H9 (cell line): ENCODE results near the gene REXO4. TPM values are rescaled to one million over a fixed set of nuclear protein-coding genes. Genes with fewer than 3 reads are reported as not detected.

Experiments used
- DNase-seq: peaks from one replicate; pipeline ENCODE4 v3.0.0-alpha.2; 2017
- H2AFZ ChIP-seq: one replicate; pipeline ENCODE4 v1.6.1; 2013; ENCODE audit warnings: mild to moderate bottlenecking, low read length, control low read depth, moderate library complexity
- H2AK5ac ChIP-seq: 2 replicates; pipeline ENCODE4 v1.6.1; 2013; ENCODE audit warnings: low read length, control low read depth, mixed read lengths; ENCODE audit not compliant: insufficient read length
- H2BK120ac ChIP-seq: one replicate; pipeline ENCODE4 v1.6.1; 2013; ENCODE audit warnings: low read depth, mild to moderate bottlenecking, low read length, control low read depth, inconsistent platforms; ENCODE audit not compliant: poor library complexity, severe bottlenecking
- H2BK12ac ChIP-seq: 2 replicates; pipeline ENCODE4 v1.6.1; 2013; ENCODE audit warnings: low read length, control low read depth, mixed read lengths, low read depth; ENCODE audit not compliant: insufficient read length
- H2BK15ac ChIP-seq: 2 replicates; pipeline ENCODE4 v1.6.1; 2013; ENCODE audit warnings: low read depth, low read length, control low read depth
- H2BK20ac ChIP-seq: one replicate; pipeline ENCODE4 v1.6.1; 2013; ENCODE audit warnings: low read depth, mild to moderate bottlenecking, low read length, control low read depth, inconsistent platforms; ENCODE audit not compliant: poor library complexity, severe bottlenecking
- H2BK5ac ChIP-seq: 2 replicates; pipeline ENCODE4 v1.6.1; 2013; ENCODE audit warnings: low read length, control low read depth, mixed read lengths; ENCODE audit not compliant: insufficient read length
- H3K14ac ChIP-seq: 2 replicates; pipeline ENCODE4 v1.6.1; 2013; ENCODE audit warnings: low read length, control low read depth; ENCODE audit not compliant: insufficient read depth
- H3K18ac ChIP-seq: 2 replicates; pipeline ENCODE4 v1.6.1; 2013; ENCODE audit warnings: low read depth, mild to moderate bottlenecking, mixed read lengths, low read length, control low read depth; ENCODE audit not compliant: insufficient read length
- H3K23ac ChIP-seq: 2 replicates; pipeline ENCODE4 v1.6.1; 2013; ENCODE audit warnings: low read length, control low read depth, mixed read lengths, low read depth; ENCODE audit not compliant: insufficient read length
- H3K23me2 ChIP-seq: 2 replicates; pipeline ENCODE4 v1.6.1; 2013; ENCODE audit warnings: low read depth, mild to moderate bottlenecking, mixed read lengths, low read length, control low read depth; ENCODE audit not compliant: insufficient read length, poor library complexity, severe bottlenecking
- H3K27ac ChIP-seq: 2 replicates; pipeline ENCODE4 v1.5.1; 2013; ENCODE audit warnings: low read length, control low read depth, mixed read lengths, low read depth; ENCODE audit not compliant: insufficient read length
- H3K27me3 ChIP-seq: 2 replicates; pipeline ENCODE4 v1.6.1; 2013; ENCODE audit warnings: low read length, control low read depth, inconsistent platforms; ENCODE audit not compliant: insufficient read depth
- H3K4ac ChIP-seq: 2 replicates; pipeline ENCODE4 v1.6.1; 2013; ENCODE audit warnings: low read depth, mild to moderate bottlenecking, control low read depth, inconsistent platforms, low read length, moderate library complexity
- H3K4me1 ChIP-seq: 2 replicates; pipeline ENCODE4 v1.6.1; 2013; ENCODE audit warnings: low read length, control low read depth, inconsistent platforms; ENCODE audit not compliant: insufficient read depth
- H3K4me2 ChIP-seq: 2 replicates; pipeline ENCODE4 v1.6.1; 2013; ENCODE audit warnings: low read length, control low read depth, mixed read lengths; ENCODE audit not compliant: insufficient read length, insufficient read depth
- H3K56ac ChIP-seq: 2 replicates; pipeline ENCODE4 v1.6.1; 2013; ENCODE audit warnings: low read depth, mild to moderate bottlenecking, mixed read lengths, low read length, control low read depth; ENCODE audit not compliant: insufficient read length
- H3K79me1 ChIP-seq: 2 replicates; pipeline ENCODE4 v1.6.1; 2013; ENCODE audit warnings: low read depth, mild to moderate bottlenecking, moderate library complexity, low read length, control low read depth, inconsistent platforms; ENCODE audit not compliant: insufficient read depth, poor library complexity, severe bottlenecking
- H3K79me2 ChIP-seq: 2 replicates; pipeline ENCODE4 v1.6.1; 2013; ENCODE audit warnings: low read length, control low read depth, inconsistent platforms; ENCODE audit not compliant: insufficient read depth
- H3K9ac ChIP-seq: 2 replicates; pipeline ENCODE4 v1.6.1; 2013; ENCODE audit warnings: low read length, control low read depth, mixed read lengths; ENCODE audit not compliant: insufficient read length; ENCODE audit errors: extremely low read depth
- H3K9me3 ChIP-seq: one replicate; pipeline ENCODE4 v1.6.1; 2013; ENCODE audit warnings: low read depth, low read length, inconsistent platforms; ENCODE audit not compliant: control insufficient read depth
- H3T11ph ChIP-seq: one replicate; pipeline ENCODE4 v1.6.1; 2013; ENCODE audit warnings: mild to moderate bottlenecking, low read length, control low read depth, inconsistent platforms
- H4K20me1 ChIP-seq: one replicate; pipeline ENCODE4 v1.6.1; 2013; ENCODE audit not compliant: control insufficient read depth, insufficient read length, insufficient read depth
- H4K5ac ChIP-seq: 2 replicates; pipeline ENCODE4 v1.6.1; 2013; ENCODE audit warnings: low read depth, mild to moderate bottlenecking, mixed read lengths, low read length, control low read depth; ENCODE audit not compliant: insufficient read length
- H4K8ac ChIP-seq: replicated peaks from 2 replicates; pipeline ENCODE4 v1.6.1; 2013; ENCODE audit warnings: low read length, control low read depth, mixed read lengths, low read depth; ENCODE audit not compliant: insufficient read length
- H4K91ac ChIP-seq: 2 replicates; pipeline ENCODE4 v1.6.1; 2013; ENCODE audit warnings: low read depth, mild to moderate bottlenecking, moderate library complexity, mixed read lengths, low read length, control low read depth; ENCODE audit not compliant: insufficient read length
- H3K27ac Mint-ChIP-seq, 3 experiments: 2 replicates in 2 of 3; 3 replicates in 1 of 3; pipeline ENCODE4 v1.8.0; 2020 to 2021; ENCODE audit warnings: mixed read lengths in 3 of 3, mild to moderate bottlenecking in 1 of 3, moderate library complexity in 1 of 3
- H3K27me3 Mint-ChIP-seq: 2 replicates; pipeline ENCODE4 v1.8.0; 2021; ENCODE audit warnings: low read depth, mild to moderate bottlenecking, moderate library complexity, mixed read lengths
- H3K36me3 Mint-ChIP-seq, 3 experiments: 2 replicates in 2 of 3; 3 replicates in 1 of 3; pipeline ENCODE4 v1.8.0; 2020 to 2021; ENCODE audit warnings: low read depth in 3 of 3, mixed read lengths in 3 of 3; ENCODE audit not compliant: insufficient read depth in 1 of 3
- H3K4me1 Mint-ChIP-seq, 2 experiments: 2 replicates each; pipeline ENCODE4 v1.8.0; 2020; ENCODE audit warnings: mixed read lengths in 2 of 2
- H3K4me3 Mint-ChIP-seq, 2 experiments: 2 replicates in 1 of 2; 3 replicates in 1 of 2; pipeline ENCODE4 v1.8.0; 2020 to 2021; ENCODE audit warnings: mild to moderate bottlenecking in 2 of 2, mixed read lengths in 2 of 2, moderate library complexity in 1 of 2
- H3K9me3 Mint-ChIP-seq, 2 experiments: 2 replicates in 1 of 2; 3 replicates in 1 of 2; pipeline ENCODE4 v1.8.0; 2020; ENCODE audit warnings: mild to moderate bottlenecking in 2 of 2, mixed read lengths in 2 of 2, moderate library complexity in 1 of 2
- WGBS: extraction: QIAGEN DNeasy Blood & Tissue Kit; methylation state at CpG from one replicate; pipeline ENCODE4 v1.1.7; 2013; ENCODE audit warnings: missing lambda C conversion rate, low lambda C conversion rate, mixed read lengths; ENCODE audit not compliant: insufficient read length; ENCODE audit errors: extremely low coverage; 5-methylcytosine and 5-hydroxymethylcytosine counted together
- total RNA-seq: library from RNA; stranded (reverse); gene quantifications from 2 replicates; pipeline ENCODE4 v1.2.1, GENCODE V29; 2021
- TF ChIP-seq, protein P1 (sequence below): fragments of 200-600 bp; sonication (generic); conservative IDR thresholded peaks from 3 replicates; pipeline ENCODE4 v1.8.0; 2021; ENCODE audit warnings: antibody characterized with exemption, mild to moderate bottlenecking

The REXO4 gene
- total RNA-seq, 1 experiment from 2014 or later, result 35.2 TPM

DNA sequence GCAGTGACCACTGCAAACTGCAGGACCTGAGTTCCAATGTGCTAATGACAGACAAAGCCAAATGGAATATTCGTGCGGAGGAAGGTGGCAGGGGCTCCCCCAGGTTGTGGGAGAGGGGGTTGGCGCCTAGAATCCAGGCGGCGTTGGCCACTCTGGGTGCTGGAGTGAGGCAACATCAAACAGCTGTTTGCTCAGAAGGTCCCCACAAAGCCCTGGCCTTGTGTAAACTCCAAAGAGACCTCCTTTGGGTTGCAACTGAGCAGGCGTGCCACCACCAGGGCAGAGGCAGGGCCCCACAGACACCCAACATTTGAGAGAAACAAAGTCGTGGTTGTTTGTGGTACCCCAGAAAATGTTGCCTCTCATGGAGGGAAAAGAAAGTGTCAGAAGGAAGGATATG is 27.1 kb downstream of the REXO4 start:
- WGBS, result no CpG with 5 or more reads among the region's 7 CpGs
- Histone ChIP-seq H3K18ac (no peak overlapping the region), H3K79me1 (no peaks in the 10 kb centered on the region), H2BK12ac (no peak overlapping the region), H4K5ac (no peak overlapping the region), H2BK15ac (no peak overlapping the region), H3K23ac (no peak overlapping the region), H3K9me3 (no peaks in the 10 kb centered on the region), H3K9ac (no peak overlapping the region), H2BK20ac (no peak overlapping the region), H4K91ac (no peak overlapping the region), H2AK5ac (no peak overlapping the region), H3T11ph (no peak overlapping the region), H3K14ac (no peak overlapping the region), H3K79me2 (no peaks in the 10 kb centered on the region), H4K20me1 (no peaks in the 10 kb centered on the region), H2AFZ (no peak overlapping the region), H3K4ac (no peak overlapping the region), H3K27me3 (no peaks in the 10 kb centered on the region), H3K4me2 (no peak overlapping the region), H3K23me2 (no peaks in the 10 kb centered on the region), H2BK120ac (no peak overlapping the region), H3K27ac (no peak overlapping the region), H3K4me1 (no peaks in the 10 kb centered on the region), H2BK5ac (no peak overlapping the region), H3K56ac (no peak overlapping the region), H4K8ac (no peak overlapping the region)
- no peak for DNase-seq
- Mint-ChIP-seq H3K27ac (no peak overlapping the region), H3K4me1 (no peaks in the 10 kb centered on the region), H3K4me3 (no peak overlapping the region), H3K27me3 (peaks cover 34% of the 10 kb centered on the region), H3K9me3 (peaks cover 15% of the 10 kb centered on the region in 2 experiments), H3K36me3 (peaks cover 0 to 1% (median 0%) of the 10 kb centered on the region in 3 experiments; a peak in 1 of 7 replicates)
- TF ChIP-seq, protein P1, sequence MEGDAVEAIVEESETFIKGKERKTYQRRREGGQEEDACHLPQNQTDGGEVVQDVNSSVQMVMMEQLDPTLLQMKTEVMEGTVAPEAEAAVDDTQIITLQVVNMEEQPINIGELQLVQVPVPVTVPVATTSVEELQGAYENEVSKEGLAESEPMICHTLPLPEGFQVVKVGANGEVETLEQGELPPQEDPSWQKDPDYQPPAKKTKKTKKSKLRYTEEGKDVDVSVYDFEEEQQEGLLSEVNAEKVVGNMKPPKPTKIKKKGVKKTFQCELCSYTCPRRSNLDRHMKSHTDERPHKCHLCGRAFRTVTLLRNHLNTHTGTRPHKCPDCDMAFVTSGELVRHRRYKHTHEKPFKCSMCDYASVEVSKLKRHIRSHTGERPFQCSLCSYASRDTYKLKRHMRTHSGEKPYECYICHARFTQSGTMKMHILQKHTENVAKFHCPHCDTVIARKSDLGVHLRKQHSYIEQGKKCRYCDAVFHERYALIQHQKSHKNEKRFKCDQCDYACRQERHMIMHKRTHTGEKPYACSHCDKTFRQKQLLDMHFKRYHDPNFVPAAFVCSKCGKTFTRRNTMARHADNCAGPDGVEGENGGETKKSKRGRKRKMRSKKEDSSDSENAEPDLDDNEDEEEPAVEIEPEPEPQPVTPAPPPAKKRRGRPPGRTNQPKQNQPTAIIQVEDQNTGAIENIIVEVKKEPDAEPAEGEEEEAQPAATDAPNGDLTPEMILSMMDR, result no peak
